ENCODE measurements around the gene PRRT2.
"Not testable (repeated sequence)": the region's sequence is repeated elsewhere in the genome, so short reads cannot be mapped to it uniquely, and the experiment has no call there.

The PRRT2 gene

DNA sequence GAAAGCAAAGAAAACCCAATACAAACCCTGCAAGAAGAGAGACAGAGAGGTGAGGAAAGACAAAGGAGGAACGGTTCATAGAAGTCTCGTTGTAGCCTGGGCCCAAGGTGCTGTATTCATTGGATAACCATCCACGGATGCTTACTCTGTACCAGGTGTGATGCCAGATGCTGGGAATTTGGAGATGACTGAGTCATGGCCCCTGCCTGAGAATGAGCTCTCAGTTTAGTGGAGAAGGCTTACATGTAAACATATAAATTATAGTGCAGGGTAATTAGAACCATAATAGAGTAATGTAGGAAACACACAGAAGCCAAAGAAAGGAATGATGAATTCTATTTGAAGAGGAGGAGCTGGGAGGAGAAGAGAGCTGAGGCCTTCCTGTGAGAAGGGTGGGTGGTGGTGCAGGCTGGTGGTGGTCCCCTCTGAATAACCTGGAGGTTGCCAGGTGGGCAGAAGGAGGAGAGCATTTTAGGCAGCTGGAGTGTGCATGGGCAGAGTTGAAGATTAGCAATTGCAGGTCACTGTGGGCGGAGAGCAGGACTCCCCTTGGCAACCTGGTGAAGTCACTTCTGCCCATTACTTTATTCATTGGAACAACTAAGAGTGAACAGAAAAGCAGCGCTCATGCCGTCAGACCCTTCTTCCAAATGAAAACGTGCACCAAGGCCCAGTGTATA is 41.6 kb upstream of the PRRT2 start:
- ChIA-PET CTCF (interaction anchor here (1.2 to 3.6 kb wide), 3 partner anchors 15 to 71 kb away, joined by 3 to 12 read pairs (median 5); partner anchors contain the start of gene KIF22), POLR2A (no interaction called here)
- TF ChIP-seq, protein P1, sequence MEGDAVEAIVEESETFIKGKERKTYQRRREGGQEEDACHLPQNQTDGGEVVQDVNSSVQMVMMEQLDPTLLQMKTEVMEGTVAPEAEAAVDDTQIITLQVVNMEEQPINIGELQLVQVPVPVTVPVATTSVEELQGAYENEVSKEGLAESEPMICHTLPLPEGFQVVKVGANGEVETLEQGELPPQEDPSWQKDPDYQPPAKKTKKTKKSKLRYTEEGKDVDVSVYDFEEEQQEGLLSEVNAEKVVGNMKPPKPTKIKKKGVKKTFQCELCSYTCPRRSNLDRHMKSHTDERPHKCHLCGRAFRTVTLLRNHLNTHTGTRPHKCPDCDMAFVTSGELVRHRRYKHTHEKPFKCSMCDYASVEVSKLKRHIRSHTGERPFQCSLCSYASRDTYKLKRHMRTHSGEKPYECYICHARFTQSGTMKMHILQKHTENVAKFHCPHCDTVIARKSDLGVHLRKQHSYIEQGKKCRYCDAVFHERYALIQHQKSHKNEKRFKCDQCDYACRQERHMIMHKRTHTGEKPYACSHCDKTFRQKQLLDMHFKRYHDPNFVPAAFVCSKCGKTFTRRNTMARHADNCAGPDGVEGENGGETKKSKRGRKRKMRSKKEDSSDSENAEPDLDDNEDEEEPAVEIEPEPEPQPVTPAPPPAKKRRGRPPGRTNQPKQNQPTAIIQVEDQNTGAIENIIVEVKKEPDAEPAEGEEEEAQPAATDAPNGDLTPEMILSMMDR (IDR thresholded peaks at IDR 0.05; ENCODE audit: control extremely low read depth, extremely low read depth, low read depth, missing control alignments), result no peak
- no peak for DNase-seq (ENCODE audit: extremely low spot score)

GRCh38 chr16:29772330-29772729 is 39.7 kb upstream of the PRRT2 start:
- POLR2A ChIA-PET; DNase-seq (ENCODE audit: extremely low spot score): not testable (repeated sequence)
- CTCF ChIA-PET, result interaction anchor here (1.4 to 3.9 kb wide), 2 partner anchors 12 to 13 kb away, joined by 3 to 22 read pairs; no protein-coding TSS in a partner anchor

DNA sequence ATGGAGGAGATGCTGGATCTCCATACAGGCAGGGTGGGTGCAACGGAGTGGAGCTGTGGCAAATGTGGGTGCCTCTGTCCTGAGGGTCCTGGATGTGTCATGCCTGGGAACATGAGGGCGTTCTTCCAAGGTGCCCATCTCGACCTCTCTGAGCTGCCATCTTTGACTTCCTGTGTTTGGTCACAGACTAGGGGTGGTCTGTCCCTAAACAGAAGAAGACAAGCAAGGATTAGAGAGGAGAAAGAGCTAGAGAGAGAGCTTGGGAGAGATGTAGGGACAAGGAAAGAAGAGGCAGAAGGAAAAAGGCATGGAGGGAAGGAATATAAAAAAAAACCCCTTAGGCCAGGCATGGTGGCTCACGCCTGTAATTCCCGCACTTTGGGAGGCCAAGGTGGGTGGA is 37.3 kb upstream of the PRRT2 start:
- ChIA-PET POLR2A (no interaction called here), CTCF (interaction anchor here (1.2 to 3.9 kb wide), 3 partner anchors 10 to 73 kb away, joined by 3 to 22 read pairs (median 5); no protein-coding TSS in a partner anchor)
- TF ChIP-seq, protein P1 (IDR thresholded peaks at IDR 0.05; ENCODE audit: control extremely low read depth, extremely low read depth, low read depth, missing control alignments), result no peak
- no peak for DNase-seq (ENCODE audit: extremely low spot score)

DNA sequence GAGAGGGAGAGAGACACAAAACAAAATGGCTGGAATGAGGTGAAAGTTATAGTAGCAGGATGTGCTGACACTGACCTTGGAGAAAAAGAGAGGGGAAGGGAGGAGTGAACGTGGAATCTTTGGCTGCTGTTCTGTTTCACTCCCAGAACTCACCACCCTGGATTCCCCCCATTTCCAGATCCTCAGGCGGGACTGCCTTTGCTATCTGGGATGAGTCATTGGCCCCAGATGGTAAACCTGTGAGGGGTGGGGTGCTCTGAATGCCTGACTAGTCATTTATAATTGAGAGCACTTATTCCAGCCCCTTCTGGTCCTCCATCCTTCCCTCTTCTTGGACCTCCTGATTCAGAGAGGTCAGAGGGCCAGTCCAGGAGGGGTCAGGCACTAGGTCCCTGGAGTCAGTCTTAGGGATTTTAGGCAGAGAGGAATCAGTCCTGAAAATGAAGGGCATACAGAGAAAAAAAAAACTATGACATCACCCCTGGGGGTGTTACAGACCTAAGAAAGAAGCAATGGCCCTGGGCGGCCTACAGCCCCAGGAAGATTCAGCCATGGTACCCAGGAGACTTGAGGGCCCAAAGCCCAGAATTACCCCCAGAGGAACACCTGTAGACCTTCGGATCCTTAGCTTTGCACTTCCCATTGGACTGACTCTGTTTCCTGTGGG is 36.1 kb upstream of the PRRT2 start:
- ChIA-PET CTCF (interaction anchor here (0.6 kb wide), 1 partner anchor 73 kb away, joined by 3 read pairs; no protein-coding TSS in a partner anchor), POLR2A (no interaction called here)
- DNase-seq (ENCODE audit: extremely low spot score), result no peak
- TF ChIP-seq, protein P1 (IDR thresholded peaks at IDR 0.05; ENCODE audit: control extremely low read depth, extremely low read depth, low read depth, missing control alignments), result no peak

DNA sequence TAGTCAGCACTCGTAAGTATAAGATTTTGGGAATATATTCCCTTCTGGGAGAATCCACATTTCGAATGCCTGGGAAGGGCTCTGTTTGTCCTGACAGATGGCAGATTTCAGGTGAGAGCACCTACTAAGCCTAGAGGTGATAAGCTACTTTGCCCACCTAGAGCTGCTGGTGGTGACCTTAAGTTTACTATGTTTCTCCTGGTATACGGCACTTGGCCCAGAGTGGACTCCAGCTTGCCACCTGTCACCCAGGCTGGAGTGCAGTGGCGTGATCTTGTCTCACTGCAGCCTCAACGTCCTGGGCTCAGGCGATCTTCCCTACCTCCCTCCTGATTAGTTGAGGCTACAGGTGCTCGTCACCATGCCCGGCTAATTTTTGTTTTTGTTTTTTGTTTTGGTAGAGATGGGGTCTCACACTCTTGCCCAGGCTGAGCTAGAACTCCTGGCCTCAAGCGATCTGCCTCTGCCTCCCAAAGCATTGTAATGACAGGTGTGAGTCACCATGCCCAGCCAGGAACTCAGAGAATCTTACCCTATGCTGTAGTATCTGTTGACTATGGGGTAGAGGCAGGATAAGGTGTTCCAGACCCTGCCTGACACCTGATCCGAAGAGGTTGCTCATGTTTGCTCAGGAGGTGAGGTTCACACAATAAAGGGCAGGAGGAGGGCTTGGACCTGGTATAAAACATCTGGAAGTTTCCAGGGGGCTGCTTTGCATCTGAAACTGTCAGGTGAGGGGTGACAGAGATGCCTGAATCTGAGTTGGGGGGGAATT is 34.2 kb upstream of the PRRT2 start, which contains the start of gene ZG16:
ZG16 (plus strand) TSS at position 681 of the 775 bp plus-strand sequence. CDS start 1,011 bp downstream, outside the sequence.
- ChIA-PET CTCF (interaction anchor here (1.0 to 1.8 kb wide), 4 partner anchors 8 to 23 kb away, joined by 3 to 11 read pairs (median 5); no protein-coding TSS in a partner anchor), POLR2A (no interaction called here)
- TF ChIP-seq, protein P1 (IDR thresholded peaks at IDR 0.05; ENCODE audit: control extremely low read depth, extremely low read depth, low read depth, missing control alignments), result no peak
- no peak for DNase-seq (ENCODE audit: extremely low spot score)

DNA sequence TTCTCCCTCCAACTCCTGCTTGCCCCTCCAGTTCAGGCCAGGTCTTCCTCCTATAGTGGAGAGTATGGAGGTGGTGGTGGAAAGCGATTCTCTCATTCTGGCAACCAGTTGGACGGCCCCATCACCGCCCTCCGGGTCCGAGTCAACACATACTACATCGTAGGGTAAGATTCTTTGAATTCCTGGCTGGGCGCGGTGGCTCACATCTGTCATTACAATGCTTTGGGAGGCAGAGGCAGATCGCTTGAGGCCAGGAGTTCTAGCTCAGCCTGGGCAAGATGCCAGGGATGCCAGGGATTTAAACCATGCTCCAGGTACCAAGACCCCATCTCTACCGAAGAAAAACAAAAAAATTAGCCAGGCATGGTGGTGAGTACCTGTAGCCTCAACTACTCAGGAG is 32.5 kb upstream of the PRRT2 start:
- ChIA-PET CTCF (interaction anchor here (1.4 to 2.2 kb wide), 3 partner anchors 11 to 88 kb away, joined by 7 to 9 read pairs (median 7); partner anchors contain the start of gene KIF22), POLR2A (interaction anchor here (0.5 kb wide), 1 partner anchor 34 kb away, joined by 3 read pairs; no protein-coding TSS in a partner anchor)
- TF ChIP-seq, protein P1 (IDR thresholded peaks at IDR 0.05; ENCODE audit: control extremely low read depth, extremely low read depth, low read depth, missing control alignments), result no peak
- DNase-seq (ENCODE audit: extremely low spot score), result no peak

DNA sequence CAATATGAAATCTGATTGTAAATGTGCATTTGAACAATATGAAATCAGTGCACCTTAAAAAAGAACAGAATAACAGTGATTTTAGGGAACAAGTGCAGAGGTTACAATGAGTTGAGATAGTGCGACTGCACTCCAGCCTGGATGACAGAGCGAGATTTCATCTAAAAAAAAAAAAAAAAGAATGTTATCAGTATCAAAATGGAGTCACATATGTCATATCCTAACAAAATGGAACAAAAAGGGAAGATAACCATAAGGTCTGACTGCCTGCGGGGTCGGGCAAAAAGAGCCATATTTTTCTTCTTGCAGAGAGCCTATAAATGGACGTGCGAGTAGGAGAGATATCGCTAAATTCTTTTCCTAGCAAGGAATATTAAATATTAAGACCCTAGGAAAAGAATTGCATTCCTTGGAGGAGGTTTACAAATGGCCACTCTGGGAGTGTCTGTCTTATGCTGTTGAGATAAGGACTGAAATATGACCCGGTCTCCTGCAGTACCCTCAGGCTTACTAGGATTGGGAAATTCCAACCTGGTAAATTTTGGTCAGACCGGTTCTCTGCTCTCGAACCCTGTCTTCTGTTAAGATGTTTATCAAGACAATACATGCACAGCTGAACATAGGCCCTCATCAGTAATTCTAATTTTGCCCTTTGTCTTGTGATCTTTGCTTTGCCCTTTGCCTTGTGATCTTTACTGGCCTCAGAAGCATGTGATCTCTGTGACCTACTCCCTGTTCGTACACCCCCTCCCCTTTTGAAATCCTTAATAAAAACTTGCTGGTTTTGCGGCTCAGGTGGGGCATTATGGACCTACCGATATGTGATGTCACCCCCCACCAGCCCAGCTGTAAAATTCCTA is 28.7 kb upstream of the PRRT2 start:
- CTCF ChIA-PET, result interaction anchor here (0.6 to 3.5 kb wide), 5 partner anchors 10 to 54 kb away, joined by 3 to 22 read pairs (median 8); no protein-coding TSS in a partner anchor
- DNase-seq (ENCODE audit: extremely low spot score); POLR2A ChIA-PET: not testable (repeated sequence)
